ENCODE measurements around the gene ATG12. TPM values are rescaled to one million over a fixed set of nuclear protein-coding genes. Genes with fewer than 3 reads are reported as not detected.

Gene ATG12
- total and polyA plus RNA-seq, 2 of the 8 experiments (the other 6 are each of a cell fraction or from before 2014, with no cell fraction given), result 23.8 to 49.3 TPM

- Histone ChIP-seq H4K20me1 (replicated peaks in 1 of 2; ENCODE audit: control insufficient read depth in 1 of 2, insufficient read depth in 2 of 2, low read length in 2 of 2) (no peaks in the 10 kb centered on the region), H3K4me2 (ENCODE audit: insufficient read depth in 1 of 2, low read depth in 2 of 2, low read length in 2 of 2) (no peak overlapping the region), H2AK5ac (ENCODE audit: low read depth, low read length) (no peak overlapping the region), H3K9me3 (ENCODE audit: insufficient read depth in 2 of 2, low read depth in 1 of 2, low read length in 1 of 2) (no peaks in the 10 kb centered on the region), H2BK15ac (ENCODE audit: low read length) (no peak overlapping the region), H3K4me3 (ENCODE audit: extremely low read depth in 1 of 4, insufficient read depth in 2 of 4, low read depth in 3 of 4, low read length in 4 of 4) (no peak overlapping the region), H3K23ac (ENCODE audit: insufficient read length) (no peak overlapping the region), H2BK12ac (ENCODE audit: low read depth, low read length) (no peak overlapping the region), H3K79me2 (ENCODE audit: control insufficient read depth in 1 of 2, insufficient read depth in 2 of 2, low read length in 2 of 2) (no peaks in the 10 kb centered on the region), H3K36me3 (ENCODE audit: control insufficient read depth in 2 of 4, insufficient read depth in 4 of 4, low read length in 3 of 4) (peaks cover 0 to 6% (median 0%) of the 10 kb centered on the region in 4 experiments; a peak in 3 of 8 replicates), H3K27ac (ENCODE audit: low read depth, low read length) (no peak overlapping the region), H3K27me3 (replicated peaks in 1 of 4; ENCODE audit: control insufficient read depth in 3 of 4, extremely low read depth in 1 of 4, insufficient read depth in 3 of 4, low read length in 3 of 4) (no peaks in the 10 kb centered on the region), H3K14ac (ENCODE audit: insufficient read length) (no peak overlapping the region), H3K23me2 (ENCODE audit: low read depth, low read length) (no peaks in the 10 kb centered on the region), H4K91ac (replicated peaks; ENCODE audit: insufficient read length, low read length) (no peak overlapping the region), H4K8ac (ENCODE audit: extremely low read depth, insufficient read depth, low read length) (no peak overlapping the region), H2BK5ac (ENCODE audit: low read depth, low read length) (no peak overlapping the region), H4K5ac (ENCODE audit: insufficient read length, low read depth, low read length) (no peak overlapping the region), H2BK120ac (replicated peaks; ENCODE audit: low read depth, low read length) (no peak overlapping the region), H3K56ac (replicated peaks; ENCODE audit: insufficient read length, low read depth, low read length) (no peak overlapping the region), H3K9ac (replicated peaks in 1 of 4; ENCODE audit: extremely low read depth in 1 of 4, low read depth in 3 of 4, low read length in 3 of 4) (no peak overlapping the region), H2BK20ac (ENCODE audit: low read length) (no peak overlapping the region), H3K18ac (ENCODE audit: extremely low read depth, low read length) (no peak overlapping the region), H3K4ac (replicated peaks; ENCODE audit: insufficient read length, low read depth, low read length) (no peak overlapping the region), H3K79me1 (ENCODE audit: low read depth, low read length) (no peaks in the 10 kb centered on the region), H3K4me1 (replicated peaks in 1 of 4; ENCODE audit: control insufficient read depth in 3 of 4, insufficient read depth in 4 of 4, low read length in 3 of 4) (no peaks in the 10 kb centered on the region), H2AFZ (ENCODE audit: low read length) (no peak overlapping the region)
- ChIA-PET POLR2A (ENCODE audit: partially characterized antibody) (no interaction called here), CTCF (ENCODE audit: partially characterized antibody) (interaction anchor here (0.6 to 1.9 kb wide), 6 partner anchors 10 to 87 kb away, joined by 3 to 7 read pairs (median 3); no protein-coding TSS in a partner anchor)
- FAIRE-seq, result no peak
- no peak for DNase-seq (ENCODE audit: low read depth in 1 of 2, low spot score in 2 of 2)
- TF ChIP-seq SIRT6 (IDR thresholded peaks at IDR 0.05; ENCODE audit: low read length) (no peak), EGR1 (IDR thresholded peaks at IDR 0.05; ENCODE audit: borderline replicate concordance, low read depth, low read length) (no peak), TEAD4 (IDR thresholded peaks at IDR 0.05; ENCODE audit: low read depth, low read length) (no peak)
- WGBS, 2 experiments (ENCODE audit: extremely low coverage in 1 of 2, insufficient coverage in 1 of 2, insufficient read length in 1 of 2, insufficient replicate concordance in 2 of 2, low coverage in 1 of 2, low lambda C conversion rate in 2 of 2, missing lambda C conversion rate in 1 of 2), result 90% methylated on average over 2 of the region's 2 CpGs; no CpG with 5 or more reads in 1 of the 2 experiments
Observed at GRCh38 chr5:115800108-115800507, 41.3 kb downstream of the ATG12 start.
